HepG2 (cell line): Measurements from ENCODE around the gene URM1. TPM values are rescaled to one million over a fixed set of nuclear protein-coding genes. Genes with fewer than 3 reads are reported as not detected.

ENCODE experiments used
- CENPT ChIP-seq: sonication (generic); formaldehyde crosslinking; IDR thresholded peaks from 2 replicates; pipeline ENCODE4 v1.8.0; 2022; ENCODE audit warnings: low read depth, mild to moderate bottlenecking, moderate library complexity, missing genetic modification reagents
- CREB1 ChIP-seq, 2 experiments: fragments of 450-650 bp in 1 of 2; IDR thresholded peaks; 2 replicates each; pipeline ENCODE4 v1.6.1; 2016 to 2017; ENCODE audit warnings: control low read depth in 1 of 2, mild to moderate bottlenecking in 1 of 2, missing compliant biosample characterization in 1 of 2, missing genetic modification characterization in 1 of 2
- HOXD1 ChIP-seq: sonication (generic); formaldehyde crosslinking; IDR thresholded peaks from 2 replicates; pipeline ENCODE4 v1.5.0; 2020; ENCODE audit warnings: missing genetic modification reagents
- KLF13 ChIP-seq: sonication (generic); formaldehyde crosslinking; IDR thresholded peaks from 2 replicates; pipeline ENCODE4 v1.4.0; 2020; ENCODE audit warnings: mild to moderate bottlenecking, missing genetic modification reagents
- KLF15 ChIP-seq: sonication (generic); formaldehyde crosslinking; IDR thresholded peaks from 2 replicates; pipeline ENCODE4 v1.8.1; 2023; ENCODE audit warnings: borderline replicate concordance, mild to moderate bottlenecking, inconsistent platforms, missing genetic modification reagents, mixed read lengths
- NBN ChIP-seq: fragments of 450-650 bp; conservative IDR thresholded peaks from 2 replicates; pipeline ENCODE4 v1.6.1; 2017
- NFATC3 ChIP-seq: sonication (generic); formaldehyde crosslinking; IDR thresholded peaks from 2 replicates; pipeline ENCODE4 v1.5.1; 2020; ENCODE audit warnings: mild to moderate bottlenecking, missing genetic modification reagents
- NONO ChIP-seq, 2 experiments: fragments of 450-650 bp in 1 of 2; sonication (generic) in 1 of 2; formaldehyde crosslinking in 1 of 2; IDR thresholded peaks in 1 of 2; conservative IDR thresholded peaks in 1 of 2; 2 replicates each; pipeline versions ENCODE4 v1.6.1 to v1.8.0; 2017 to 2022; ENCODE audit warnings: mild to moderate bottlenecking in 1 of 2, missing genetic modification reagents in 1 of 2, moderate library complexity in 1 of 2
- RELA ChIP-seq: sonication (generic); formaldehyde crosslinking; IDR thresholded peaks from 2 replicates; pipeline ENCODE4 v1.4.0; 2020; ENCODE audit warnings: missing genetic modification reagents
- RFXAP ChIP-seq: sonication (generic); formaldehyde crosslinking; IDR thresholded peaks from 2 replicates; pipeline ENCODE4 v1.4.0; 2020; ENCODE audit warnings: missing genetic modification reagents, borderline replicate concordance
- SP2 ChIP-seq: sonication (generic); formaldehyde crosslinking; IDR thresholded peaks from 2 replicates; pipeline ENCODE4 v1.5.1; 2020; ENCODE audit warnings: mild to moderate bottlenecking, missing genetic modification reagents
- U2AF1 ChIP-seq: fragments of 200-400 bp; formaldehyde crosslinking; optimal IDR thresholded peaks from 2 replicates; pipeline ENCODE3; 2017; ENCODE audit warnings: mild to moderate bottlenecking, low read depth, low read length
- ZFP36 ChIP-seq: fragments of 150-350 bp; IDR thresholded peaks from 2 replicates; pipeline ENCODE4 v1.6.1; 2018; ENCODE audit warnings: borderline replicate concordance, low read length, low read depth; ENCODE audit not compliant: partially characterized antibody
- ZNF12 ChIP-seq: sonication (generic); formaldehyde crosslinking; IDR thresholded peaks from 2 replicates; pipeline ENCODE4 v1.5.0; 2020; ENCODE audit warnings: missing genetic modification reagents
- ZNF232 ChIP-seq: sonication (generic); formaldehyde crosslinking; IDR thresholded peaks from 2 replicates; pipeline ENCODE4 v1.4.0; 2020; ENCODE audit warnings: missing genetic modification reagents, borderline replicate concordance
- ZNF550 ChIP-seq: sonication (generic); formaldehyde crosslinking; IDR thresholded peaks from 2 replicates; pipeline ENCODE4 v1.4.0; 2020; ENCODE audit warnings: mild to moderate bottlenecking, missing genetic modification reagents, borderline replicate concordance
- polyA plus RNA-seq, 8 experiments: library from polyadenylated mRNA; depleted of rRNA in 3 of 8; stranded (reverse) in 7 of 8; unstranded in 1 of 8; fragments of >200 nt; fragmentation: Illumina TruSeq in 4 of 8; extraction: Trizol in 4 of 8; gene quantifications; 2 replicates each; pipeline versions ENCODE4 v1.2.1 to v1.2.3, GENCODE V29; 2011 to 2016; ENCODE audit warnings: low read depth in 4 of 8, missing spikeins in 1 of 8, mixed read lengths in 1 of 8; ENCODE audit not compliant: insufficient read depth in 1 of 8
- total RNA-seq, 5 experiments: library from RNA; depleted of rRNA; stranded (reverse); fragments of >200 nt; fragmentation: Illumina TruSeq; extraction: Trizol; gene quantifications; 2 replicates each; pipeline ENCODE4 v1.2.3, GENCODE V29; 2016; ENCODE audit warnings: low read depth in 1 of 5
- TF ChIP-seq, protein P1 (sequence below): sonication (generic); formaldehyde crosslinking; IDR thresholded peaks from 2 replicates; pipeline ENCODE4 v1.5.0; 2020; ENCODE audit warnings: mild to moderate bottlenecking, missing genetic modification reagents, moderate library complexity
- TF ChIP-seq, protein P2 (sequence below): sonication (generic); formaldehyde crosslinking; IDR thresholded peaks from 2 replicates; pipeline ENCODE4 v1.9.0; 2022; ENCODE audit warnings: missing genetic modification reagents, mild to moderate bottlenecking, borderline replicate concordance
- TF ChIP-seq, protein P3 (sequence below): sonication (generic); formaldehyde crosslinking; IDR thresholded peaks from 2 replicates; pipeline ENCODE4 v1.5.1; 2020; ENCODE audit warnings: mild to moderate bottlenecking, missing genetic modification reagents, borderline replicate concordance
- TF ChIP-seq, protein P4 (sequence below): sonication (generic); formaldehyde crosslinking; IDR thresholded peaks from 2 replicates; pipeline ENCODE4 v1.5.0; 2020; ENCODE audit warnings: missing genetic modification reagents, mild to moderate bottlenecking, borderline replicate concordance
- TF ChIP-seq, protein P5 (sequence below): fragments of 450-650 bp; IDR thresholded peaks from 2 replicates; pipeline ENCODE4 v1.6.1; 2016

URM1 gene
- total and polyA plus RNA-seq, 2 of the 13 experiments (the other 11 are each of a cell fraction or from before 2014, with no cell fraction given) = 37.1 to 41.3 TPM

DNA sequence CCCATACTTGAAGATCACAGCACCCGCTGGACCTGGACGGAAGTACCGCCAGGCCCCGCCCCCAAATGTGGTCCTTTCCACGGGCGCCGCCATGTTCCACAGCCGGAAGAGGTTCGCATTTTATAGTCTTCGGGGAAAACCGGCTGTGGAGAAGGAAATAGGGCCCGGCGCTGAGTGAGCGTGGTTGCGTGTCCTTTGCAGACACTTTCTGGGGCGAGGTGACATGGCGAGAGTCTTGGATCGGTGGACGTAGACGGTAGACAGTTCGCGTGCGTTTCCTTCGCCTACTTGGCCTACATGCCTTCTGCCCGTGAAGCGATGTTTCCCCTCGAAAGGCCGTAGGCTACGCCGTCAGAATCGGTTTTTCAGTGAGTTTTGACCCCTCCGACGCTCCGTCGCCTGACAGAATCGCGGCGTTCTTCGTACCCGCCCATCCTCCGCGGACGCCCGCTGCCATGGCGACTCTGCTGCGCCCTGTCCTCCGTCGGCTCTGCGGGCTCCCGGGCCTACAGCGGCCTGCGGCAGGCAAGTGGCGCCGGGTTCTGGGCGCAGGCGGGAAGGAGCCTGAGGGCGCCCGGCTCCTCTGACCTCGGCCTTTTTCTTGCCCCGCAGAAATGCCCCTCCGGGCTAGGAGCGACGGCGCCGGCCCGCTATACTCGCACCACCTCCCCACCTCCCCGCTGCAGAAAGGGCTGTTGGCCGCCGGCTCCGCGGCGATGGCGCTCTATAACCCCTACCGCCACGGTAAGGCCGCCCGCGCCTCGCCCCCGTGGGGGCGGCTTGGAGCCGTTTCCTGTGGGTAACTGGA lies 48.6 kb upstream of the URM1 start, which contains the start of the genes COQ4 and TRUB2 (continued):
- TF ChIP-seq, protein P1, sequence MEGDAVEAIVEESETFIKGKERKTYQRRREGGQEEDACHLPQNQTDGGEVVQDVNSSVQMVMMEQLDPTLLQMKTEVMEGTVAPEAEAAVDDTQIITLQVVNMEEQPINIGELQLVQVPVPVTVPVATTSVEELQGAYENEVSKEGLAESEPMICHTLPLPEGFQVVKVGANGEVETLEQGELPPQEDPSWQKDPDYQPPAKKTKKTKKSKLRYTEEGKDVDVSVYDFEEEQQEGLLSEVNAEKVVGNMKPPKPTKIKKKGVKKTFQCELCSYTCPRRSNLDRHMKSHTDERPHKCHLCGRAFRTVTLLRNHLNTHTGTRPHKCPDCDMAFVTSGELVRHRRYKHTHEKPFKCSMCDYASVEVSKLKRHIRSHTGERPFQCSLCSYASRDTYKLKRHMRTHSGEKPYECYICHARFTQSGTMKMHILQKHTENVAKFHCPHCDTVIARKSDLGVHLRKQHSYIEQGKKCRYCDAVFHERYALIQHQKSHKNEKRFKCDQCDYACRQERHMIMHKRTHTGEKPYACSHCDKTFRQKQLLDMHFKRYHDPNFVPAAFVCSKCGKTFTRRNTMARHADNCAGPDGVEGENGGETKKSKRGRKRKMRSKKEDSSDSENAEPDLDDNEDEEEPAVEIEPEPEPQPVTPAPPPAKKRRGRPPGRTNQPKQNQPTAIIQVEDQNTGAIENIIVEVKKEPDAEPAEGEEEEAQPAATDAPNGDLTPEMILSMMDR = no peak; the same call in 1 of the 2 replicates
- TF ChIP-seq NFATC3 (CRISPR knock-in tag) (0 out of 2 replicates have a peak, but pooled peaks have one; percentile 20), U2AF1 (peak; percentile 95), SP2 (CRISPR knock-in tag) (peak; percentile 66), KLF15 (CRISPR knock-in tag) (peak; percentile 84; the same call in 1 of the 2 replicates), ZNF232 (CRISPR knock-in tag) (peak; percentile 77; the same call in 1 of the 2 replicates), HOXD1 (CRISPR knock-in tag) (peak; percentile 72; the same call in 1 of the 2 replicates), KLF13 (CRISPR knock-in tag) (no peak), NBN (no peak), CENPT (CRISPR knock-in tag) (0 out of 2 replicates have a peak, but pooled peaks have one; percentile 32), ZNF12 (CRISPR knock-in tag) (peak; percentile 26; the same call in 1 of the 2 replicates), CREB1 (IDR thresholded peaks at IDR 0.05) (peak; percentile 64), CREB1 (CRISPR knock-in tag; IDR thresholded peaks at IDR 0.05) (peak; percentile 86), RELA (CRISPR knock-in tag) (no peak), ZNF550 (CRISPR knock-in tag) (0 out of 2 replicates have a peak, but pooled peaks have one; percentile 16), NONO (IDR thresholded peaks at IDR 0.05) (no peak), NONO (CRISPR knock-in tag; conservative IDR thresholded peaks at IDR 0.05) (peak; percentile 84; the same call in 1 of the 2 replicates), RFXAP (peak; percentile 78), ZFP36 (no peak)
- TF ChIP-seq, protein P2, sequence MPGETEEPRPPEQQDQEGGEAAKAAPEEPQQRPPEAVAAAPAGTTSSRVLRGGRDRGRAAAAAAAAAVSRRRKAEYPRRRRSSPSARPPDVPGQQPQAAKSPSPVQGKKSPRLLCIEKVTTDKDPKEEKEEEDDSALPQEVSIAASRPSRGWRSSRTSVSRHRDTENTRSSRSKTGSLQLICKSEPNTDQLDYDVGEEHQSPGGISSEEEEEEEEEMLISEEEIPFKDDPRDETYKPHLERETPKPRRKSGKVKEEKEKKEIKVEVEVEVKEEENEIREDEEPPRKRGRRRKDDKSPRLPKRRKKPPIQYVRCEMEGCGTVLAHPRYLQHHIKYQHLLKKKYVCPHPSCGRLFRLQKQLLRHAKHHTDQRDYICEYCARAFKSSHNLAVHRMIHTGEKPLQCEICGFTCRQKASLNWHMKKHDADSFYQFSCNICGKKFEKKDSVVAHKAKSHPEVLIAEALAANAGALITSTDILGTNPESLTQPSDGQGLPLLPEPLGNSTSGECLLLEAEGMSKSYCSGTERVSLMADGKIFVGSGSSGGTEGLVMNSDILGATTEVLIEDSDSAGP (CRISPR knock-in tag) = peak; percentile 94
- TF ChIP-seq, protein P3, sequence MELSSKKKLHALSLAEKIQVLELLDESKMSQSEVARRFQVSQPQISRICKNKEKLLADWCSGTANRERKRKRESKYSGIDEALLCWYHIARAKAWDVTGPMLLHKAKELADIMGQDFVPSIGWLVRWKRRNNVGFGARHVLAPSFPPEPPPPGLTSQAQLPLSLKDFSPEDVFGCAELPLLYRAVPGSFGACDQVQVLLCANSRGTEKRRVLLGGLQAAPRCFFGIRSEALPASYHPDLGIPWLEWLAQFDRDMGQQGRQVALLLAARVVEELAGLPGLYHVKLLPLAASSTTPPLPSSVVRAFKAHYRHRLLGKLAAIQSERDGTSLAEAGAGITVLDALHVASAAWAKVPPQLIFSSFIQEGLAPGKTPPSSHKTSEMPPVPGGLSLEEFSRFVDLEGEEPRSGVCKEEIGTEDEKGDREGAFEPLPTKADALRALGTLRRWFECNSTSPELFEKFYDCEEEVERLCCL (CRISPR knock-in tag) = 0 out of 2 replicates have a peak, but pooled peaks have one; percentile 40
- TF ChIP-seq, protein P4, sequence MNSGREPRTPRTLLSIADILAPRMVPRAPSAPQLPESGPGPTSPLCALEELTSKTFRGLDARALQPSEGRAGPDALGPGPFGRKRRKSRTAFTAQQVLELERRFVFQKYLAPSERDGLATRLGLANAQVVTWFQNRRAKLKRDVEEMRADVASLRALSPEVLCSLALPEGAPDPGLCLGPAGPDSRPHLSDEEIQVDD (CRISPR knock-in tag) = 0 out of 2 replicates have a peak, but pooled peaks have one; percentile 57
- TF ChIP-seq, protein P5, sequence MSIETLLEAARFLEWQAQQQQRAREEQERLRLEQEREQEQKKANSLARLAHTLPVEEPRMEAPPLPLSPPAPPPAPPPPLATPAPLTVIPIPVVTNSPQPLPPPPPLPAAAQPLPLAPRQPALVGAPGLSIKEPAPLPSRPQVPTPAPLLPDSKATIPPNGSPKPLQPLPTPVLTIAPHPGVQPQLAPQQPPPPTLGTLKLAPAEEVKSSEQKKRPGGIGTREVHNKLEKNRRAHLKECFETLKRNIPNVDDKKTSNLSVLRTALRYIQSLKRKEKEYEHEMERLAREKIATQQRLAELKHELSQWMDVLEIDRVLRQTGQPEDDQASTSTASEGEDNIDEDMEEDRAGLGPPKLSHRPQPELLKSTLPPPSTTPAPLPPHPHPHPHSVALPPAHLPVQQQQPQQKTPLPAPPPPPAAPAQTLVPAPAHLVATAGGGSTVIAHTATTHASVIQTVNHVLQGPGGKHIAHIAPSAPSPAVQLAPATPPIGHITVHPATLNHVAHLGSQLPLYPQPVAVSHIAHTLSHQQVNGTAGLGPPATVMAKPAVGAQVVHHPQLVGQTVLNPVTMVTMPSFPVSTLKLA = peak; percentile 56
